NCI-H82 (cell line): Measurements from ENCODE around the gene TEX51.

Experiments
- DNase-seq: peaks from one replicate; lab custom pipeline; 2025; lab: John Stamatoyannopoulos, UW

TEX51 gene

DNA sequence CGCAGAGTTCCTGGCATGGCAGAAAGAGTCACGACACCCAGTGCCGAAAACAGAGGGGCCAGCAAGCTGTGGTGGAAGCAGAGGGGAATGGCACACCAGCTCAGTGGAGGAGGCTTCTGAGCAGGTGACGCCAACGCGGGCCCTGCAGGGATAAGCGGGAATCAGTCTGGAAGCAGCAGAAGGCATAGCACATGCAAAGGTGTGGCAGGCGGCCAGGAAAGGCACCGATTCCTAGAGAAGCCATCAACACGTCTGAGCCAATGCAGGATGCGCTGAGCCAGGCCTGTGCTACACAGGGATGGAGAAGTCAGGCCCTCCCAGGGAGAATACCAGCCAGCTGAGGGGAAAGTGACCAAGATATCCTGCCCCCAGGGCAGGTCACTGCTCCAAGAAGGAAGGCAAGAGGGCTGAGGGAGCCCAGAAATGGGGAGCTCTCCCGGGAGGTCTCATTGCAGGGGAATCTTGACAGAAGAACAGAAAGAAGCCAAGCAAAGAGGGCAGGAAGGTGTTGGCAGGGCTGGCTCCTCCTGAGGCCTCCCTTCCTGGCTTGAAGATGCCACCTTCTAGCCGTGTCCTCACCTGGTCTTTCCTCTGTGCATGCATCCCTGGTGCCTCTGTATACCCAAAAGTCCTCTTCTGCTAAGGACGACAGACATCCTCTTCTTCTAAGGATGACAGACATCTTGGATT is 16.3 kb downstream of the TEX51 start:
- DNase-seq = no peak

DNA sequence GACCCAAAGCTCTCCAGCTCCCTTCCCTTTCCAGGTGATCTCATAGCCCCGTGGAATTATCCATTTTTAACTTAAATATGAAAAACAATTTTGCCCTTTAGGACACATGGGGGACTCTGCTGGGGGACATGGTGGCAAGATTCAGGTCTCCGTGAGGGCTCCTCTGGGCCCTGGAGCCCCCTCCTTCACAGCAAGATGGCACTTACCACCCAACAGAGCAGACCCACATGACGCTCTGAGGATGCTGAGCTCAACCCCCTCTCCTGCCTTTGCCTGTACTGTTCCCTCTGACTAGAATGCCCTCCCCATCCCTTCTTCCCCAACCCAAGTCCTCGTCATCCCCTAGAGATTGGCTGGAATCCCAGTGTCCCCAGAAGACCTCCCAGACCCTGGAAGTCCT is 17.2 kb downstream of the TEX51 start:
- DNase-seq = no peak

DNA sequence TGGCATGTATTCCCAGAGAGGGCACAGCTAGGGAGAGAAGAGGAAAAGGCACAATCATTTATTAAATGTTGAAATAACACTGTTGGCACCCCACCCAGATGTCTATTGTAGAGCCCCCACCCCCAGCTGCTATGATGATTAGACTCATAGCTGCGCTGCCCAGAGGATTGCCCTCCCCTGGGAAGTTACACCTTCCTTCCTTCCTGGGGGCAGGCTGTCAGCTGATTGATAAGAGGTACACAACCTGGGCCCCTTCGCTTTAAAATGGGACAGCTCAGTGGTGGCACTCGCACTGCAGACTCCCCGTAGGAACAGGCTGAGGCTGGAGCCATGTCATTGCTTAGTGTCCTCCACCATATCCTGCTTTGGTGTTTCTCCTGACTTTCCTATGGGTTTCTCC is 18.1 kb downstream of the TEX51 start:
- DNase-seq = no peak

DNA sequence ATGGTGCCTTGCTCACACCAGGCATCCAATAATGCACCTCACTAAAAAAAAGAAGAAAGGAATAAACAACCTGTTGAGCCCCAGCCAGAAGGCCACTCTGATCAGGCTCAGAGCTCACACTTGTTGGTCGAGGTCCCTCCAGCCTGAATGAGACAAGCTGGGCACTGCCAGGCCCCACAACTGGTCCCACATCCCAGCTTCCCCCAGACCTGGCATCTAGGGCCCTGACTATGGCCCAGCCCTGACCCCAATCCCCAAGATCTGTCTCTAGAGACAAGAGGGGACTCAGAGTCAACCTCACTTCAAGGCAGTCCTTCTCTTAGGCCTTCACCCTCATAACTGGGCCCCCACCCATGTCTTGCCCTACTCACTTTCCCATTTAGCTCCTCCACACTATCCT is 22.4 kb downstream of the TEX51 start:
- no peak for DNase-seq

DNA sequence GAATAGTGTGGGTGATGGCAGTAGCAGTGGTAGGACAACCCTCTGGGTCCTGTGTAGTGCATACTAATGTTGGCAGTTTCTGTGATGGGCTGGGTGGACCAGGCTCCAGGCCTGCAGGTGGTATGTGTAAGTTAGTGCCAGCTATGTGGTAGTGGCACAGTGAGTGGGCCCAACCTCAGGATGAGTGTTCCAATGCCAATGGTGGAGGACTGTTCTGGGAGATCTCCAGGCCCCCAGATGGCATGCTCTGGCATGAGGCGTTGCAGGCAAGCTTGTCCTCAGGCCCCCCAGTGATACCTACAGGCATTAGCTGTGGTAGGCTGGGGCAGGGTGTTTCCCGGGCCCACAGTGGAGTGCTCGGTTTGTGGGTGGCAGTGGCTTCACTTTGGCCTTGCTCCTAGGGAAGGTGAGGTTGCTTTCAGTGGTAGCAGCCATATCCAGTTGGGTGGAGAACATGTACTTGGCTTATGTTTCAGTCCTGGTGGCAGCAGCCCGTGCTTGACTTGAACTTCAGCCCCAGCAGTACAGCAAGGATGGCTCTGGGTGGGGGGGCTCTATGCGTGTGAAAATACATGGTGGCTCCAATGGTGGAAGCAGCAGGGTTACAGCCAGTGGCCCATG is 32.4 kb downstream of the TEX51 start:
- DNase-seq = no peak

DNA sequence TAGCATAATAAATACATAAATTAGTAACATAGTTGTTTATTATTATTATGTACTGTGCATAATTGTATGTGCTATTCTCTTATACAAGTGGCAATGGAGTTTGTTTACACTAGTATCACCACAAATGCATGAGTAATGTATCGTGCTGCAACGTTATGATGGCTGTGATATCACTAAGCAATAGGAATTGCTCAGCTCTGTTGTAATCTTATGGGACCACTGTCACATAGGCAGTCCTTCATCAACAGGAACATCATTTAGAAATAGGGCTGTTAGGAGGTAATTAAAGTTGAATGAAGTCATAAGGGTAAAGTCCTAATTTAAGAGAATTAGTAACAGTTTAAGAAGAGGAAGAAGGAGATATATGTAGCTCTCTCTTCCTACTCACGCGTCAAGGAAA is 33.8 kb downstream of the TEX51 start:
- no peak for DNase-seq

DNA sequence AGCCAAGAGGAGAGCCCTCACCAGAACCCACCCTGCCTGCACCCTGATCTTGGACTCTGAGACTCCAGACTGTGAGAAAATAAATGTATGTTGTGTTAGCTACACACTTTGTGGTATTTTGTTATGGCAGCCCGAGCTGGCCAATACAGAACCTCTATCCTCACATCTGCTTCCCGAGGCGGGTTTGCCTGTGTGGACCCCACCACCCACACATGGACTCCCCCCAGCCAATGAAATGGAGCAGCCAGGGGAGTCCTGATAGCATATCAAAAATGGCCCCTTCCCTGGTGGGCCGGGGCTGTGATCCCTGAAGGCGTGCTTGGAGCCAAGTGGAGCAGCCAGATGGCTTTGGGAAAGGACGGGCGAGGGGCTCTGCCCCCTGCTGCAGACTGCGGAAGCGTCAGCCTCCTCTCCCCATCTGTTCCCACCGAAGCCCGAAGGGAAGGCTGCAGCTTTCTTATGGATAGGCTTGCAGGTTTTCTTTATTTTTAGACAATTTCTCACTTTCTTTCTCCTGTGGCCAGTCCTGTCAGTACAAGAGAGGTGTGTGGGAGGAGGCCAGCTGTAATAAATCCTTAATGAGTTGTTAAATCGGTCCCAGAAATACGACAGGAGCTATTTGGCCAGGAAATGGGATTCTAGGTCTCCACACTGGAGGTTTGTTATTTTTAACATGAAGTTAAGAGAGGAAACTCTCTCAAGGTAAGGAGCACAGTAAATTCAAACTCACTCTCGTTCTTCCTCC is 34.4 kb downstream of the TEX51 start:
- peak; percentile 75 for DNase-seq

DNA sequence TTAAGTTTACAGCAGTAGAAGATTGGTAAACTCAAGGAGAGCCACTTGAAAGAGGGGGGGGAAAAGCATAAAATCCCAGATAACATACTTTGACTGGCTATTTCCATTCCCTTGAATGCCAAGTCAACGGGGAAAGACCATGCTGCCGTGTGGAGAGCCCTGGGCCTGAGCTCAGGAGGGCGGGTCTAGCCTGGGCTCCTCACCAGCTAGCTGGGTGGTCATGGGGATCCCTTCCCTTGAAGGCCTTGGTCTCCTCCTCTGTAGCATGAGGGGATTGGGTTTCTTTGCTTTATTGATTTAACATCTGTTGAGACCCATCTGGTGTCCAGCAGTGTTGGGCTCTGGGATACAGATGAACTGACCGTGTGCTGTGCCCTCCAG is 35.0 kb downstream of the TEX51 start:
- peak; percentile 12 for DNase-seq

DNA sequence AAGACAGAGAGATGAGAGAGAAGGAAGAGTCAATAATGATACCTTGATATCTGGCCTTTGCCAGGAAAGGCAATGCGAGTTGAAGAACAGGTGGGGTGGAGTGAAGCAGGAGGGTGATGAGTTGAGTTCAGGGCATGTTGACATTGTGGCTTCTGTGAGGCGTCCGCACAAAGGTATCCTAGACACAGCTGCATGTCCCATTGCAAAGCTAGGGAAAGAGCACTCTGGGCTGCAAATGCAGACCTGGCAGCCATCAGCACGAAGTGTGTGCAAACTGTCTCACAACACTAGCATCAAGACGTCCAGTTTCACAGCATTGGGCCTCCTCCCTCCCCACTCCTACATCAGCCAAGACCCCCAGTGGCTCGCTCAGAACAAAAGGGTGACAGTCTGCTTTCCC is 36.1 kb downstream of the TEX51 start:
- no peak for DNase-seq

DNA sequence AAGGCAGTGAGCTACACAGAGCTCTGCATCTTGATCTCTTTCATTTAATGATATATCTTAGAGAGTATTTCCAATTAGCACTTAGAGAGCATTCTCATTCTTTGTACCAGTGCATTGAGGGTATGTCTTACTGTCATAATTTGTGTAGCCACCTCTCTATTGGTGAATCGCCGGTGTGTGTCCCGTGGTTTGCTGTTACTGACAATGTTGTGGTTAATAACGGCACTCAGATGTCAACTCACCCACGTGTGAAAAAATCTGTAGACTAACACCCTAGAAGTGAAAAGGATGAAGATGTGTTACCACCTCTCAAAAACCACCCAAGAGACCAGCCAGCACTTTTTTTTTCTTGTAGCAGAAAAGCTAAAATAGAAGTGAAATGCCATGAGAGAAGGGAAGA is 37.1 kb downstream of the TEX51 start:
- DNase-seq = no peak

DNA sequence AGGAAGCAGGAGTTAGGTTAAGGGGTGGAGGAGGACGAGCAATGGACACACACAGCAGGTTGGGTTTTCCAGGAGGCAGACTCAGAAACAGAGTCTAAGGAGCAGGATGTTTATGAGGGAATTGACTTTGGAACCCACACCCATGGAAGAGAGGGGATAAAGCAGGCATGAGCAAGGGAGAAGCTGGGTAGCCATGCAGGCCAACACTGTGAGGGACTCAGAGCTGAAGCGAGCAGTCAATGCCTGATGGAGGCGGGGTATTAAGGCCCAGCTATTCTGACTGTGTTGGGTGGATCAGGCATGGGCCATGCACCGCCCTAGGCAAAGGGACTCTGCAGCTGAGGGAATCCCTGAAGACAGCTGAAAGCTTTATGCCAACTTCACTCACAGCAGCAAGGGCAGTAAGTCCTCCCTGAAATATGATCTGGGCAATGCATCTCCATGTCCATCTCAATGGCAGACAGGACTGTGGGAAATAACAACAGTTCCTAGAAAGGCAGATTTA is 37.6 kb downstream of the TEX51 start:
- no peak for DNase-seq

DNA sequence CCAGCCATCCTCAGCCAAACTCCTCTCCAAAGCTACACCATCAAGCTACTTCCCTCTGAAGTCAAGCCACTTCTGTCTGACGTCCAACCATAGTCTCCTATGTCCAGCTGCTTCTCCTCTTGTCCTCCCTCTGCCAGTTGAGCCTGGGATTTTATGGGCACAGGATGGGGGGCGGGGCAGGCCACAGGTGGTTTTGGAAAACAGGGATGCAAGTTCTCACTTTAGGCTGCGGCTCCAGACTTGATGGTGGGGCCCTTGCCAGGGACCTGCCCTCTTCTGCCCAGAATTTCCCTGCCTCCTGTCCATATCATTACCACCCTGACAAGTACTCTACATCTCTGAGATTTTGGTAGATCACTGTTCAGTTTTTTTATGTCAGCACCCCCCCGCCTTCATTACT is 41.6 kb downstream of the TEX51 start:
- DNase-seq = no peak

DNA sequence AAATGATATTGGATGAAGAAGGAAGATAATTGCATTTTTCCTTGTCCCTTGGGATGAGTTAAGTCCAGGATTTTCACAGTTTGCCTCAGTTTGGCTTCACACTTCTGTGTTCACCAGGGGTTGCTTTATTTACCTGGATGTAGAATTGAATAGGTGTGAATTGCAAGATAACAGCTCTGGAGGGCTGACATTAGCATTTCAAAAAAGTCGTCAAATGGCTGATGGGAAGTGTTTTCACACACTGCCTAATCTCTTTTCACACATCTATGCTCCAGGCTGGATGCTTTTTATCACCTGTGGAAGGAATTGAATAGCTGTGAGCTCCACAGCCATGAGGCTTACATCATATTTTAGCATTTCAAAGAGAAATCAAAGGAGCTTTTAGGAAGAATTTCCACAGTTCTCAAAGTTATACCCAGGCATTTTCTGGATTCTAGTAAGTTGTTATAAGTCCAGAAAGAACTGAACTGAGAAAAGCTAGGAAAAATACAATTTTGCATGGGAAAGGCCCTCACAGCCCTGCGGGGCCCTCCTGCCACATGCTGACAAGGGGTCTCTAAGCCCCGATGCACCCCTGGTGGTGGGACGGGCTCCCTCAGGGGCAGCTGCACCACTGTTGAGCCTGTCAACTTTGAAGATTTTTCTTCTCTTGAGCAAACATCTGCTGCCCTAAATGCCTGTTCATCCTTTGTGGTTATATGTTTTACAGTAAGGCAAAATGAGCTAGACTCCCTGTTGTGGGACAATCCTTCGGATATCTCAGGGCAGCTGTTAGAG is 43.9 kb downstream of the TEX51 start:
- DNase-seq = no peak

DNA sequence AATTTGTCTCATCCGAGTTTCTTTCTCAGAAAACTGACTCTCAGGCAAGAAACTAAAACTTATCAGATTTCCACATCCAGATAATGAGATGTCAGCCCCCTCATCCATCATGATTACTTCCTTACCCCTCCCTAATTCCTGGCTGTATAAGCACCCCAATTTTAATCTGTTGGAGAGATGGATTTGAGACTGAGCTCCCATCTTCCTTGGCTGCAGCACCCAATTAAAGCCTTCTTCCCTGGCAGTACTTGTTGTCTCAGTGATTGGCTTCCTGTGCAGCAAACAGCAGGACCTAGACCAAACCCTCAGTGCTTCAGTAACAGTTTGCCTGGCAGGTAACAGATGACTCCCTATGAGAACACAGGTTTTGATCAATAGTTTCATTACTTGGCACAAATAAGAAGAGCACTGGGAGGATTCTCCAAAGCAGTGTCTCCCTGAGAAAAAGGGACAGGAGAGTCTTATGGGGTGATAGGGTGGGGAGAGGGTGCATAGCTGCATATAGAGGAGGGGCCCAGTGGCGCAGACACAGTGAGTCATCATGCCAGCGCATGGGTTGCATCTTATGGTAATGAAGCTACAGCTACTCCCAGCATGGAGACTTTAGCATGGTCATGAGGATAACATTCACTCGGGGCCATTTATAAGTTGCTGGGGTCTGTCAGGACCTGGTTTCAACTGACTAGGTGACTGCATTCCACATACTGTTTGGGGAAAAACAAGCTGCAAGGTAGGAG is 45.1 kb downstream of the TEX51 start:
- DNase-seq = no peak

DNA sequence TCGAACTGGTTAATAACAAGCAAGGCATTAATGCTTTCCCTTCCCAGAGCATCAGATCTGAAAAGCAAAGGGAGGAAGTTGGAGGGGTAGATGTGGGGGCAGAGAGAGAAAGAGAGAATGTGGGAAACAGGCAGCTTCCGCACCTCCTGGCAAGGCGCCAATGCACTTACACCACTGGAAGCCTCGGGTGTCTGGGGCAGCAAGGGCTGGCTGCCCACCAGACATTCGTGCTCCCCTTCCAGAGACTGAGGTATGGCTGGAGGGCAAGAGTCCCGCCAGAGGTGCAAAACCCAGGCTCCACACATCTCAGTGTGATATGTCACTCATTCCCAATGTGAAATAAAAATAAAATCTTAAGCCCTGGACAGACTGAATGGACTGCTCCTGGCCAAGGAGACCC is 46.4 kb downstream of the TEX51 start:
- no peak for DNase-seq

DNA sequence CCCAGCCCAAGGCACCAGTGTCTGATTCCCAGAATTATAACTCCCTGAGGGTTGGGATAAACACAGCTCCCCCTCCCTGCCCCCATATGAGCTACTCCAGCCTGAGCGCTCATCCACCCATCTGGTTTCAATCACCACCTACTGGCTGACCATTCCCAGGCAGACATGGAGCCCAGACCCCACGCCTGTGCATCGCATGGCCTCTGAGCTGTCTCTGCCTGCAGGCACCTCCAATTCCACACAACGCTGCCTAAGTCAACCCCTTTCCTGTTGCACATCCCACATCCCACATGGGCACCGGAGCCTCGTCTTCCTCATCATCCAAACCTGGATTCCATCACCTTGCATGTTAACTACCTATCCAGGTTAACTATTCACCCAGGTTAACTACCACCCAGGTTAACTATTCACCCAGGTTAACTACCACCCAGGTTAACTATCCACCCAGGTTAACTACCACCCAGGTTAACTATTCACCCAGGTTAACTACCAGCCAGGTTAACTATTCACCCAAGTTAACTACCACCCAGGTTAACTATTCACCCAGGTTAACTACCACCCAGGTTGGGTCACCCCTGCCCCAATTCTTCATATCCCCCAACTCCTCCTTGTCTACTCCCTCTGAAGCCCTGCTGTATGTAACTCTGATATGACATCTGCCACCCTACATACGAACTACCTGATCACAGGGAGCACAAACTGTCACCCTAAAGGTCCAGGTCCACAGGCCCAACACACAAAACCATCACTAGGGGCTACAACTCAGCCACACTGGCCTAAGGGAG is 47.8 kb downstream of the TEX51 start:
- DNase-seq = peak; percentile 74

DNA sequence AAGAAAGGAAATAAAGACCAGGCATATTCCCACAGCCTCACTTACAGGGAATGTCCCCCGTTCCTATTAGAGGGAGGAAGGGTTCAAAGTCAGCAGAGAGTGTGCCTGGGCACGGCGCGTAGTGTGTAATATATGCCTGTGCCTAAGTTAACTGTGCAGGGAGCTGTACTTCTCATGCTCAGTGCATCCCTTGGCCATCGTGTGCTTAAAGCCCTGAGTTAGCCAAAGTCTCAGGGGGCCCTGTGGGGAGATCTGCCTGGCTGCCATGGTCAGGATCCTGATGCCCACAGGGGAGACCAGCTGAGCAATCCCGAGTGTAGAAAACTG is 48.4 kb downstream of the TEX51 start:
- DNase-seq = no peak

DNA sequence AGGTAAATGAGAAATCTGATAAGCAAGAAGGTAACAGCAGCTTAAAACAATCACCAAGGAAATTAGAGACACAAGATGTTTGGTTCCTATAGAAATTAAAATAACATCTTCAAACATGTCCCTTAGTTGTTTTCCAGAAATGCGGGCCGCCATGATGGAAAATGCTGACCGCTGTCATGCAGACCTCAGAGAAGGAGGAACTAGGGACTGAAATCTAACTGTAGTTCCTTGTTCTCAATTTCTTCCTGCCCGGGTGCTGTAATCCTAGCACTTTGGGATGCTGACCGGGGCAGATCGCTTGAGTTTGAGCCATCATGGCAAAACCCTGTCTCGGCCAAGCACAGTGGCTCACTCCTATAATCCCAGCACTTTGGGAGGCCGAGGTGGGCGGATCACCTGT is 51.1 kb downstream of the TEX51 start:
- no peak for DNase-seq

DNA sequence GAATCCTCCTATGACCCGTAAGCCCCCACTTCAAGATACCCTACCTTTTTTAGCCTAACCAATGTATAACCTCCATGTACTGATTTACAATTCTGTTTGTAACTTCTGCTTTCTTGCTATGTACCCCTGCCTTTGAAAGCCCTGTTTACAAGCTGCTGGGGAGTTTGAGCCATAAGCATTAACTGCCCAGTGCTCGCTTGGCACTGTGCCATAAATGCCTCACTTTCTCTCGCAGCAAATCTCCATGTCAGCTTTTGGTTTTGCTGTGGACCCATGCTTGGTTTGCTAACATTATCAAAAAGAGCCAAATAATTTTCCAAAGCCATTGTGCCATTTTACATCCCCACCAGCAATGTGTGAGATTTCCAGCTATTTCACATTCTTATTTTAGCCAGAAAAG is 51.8 kb downstream of the TEX51 start:
- DNase-seq = peak; percentile 36
